Activated CD4-positive, alpha-beta T cell treated with anti-CD3 and anti-CD28 coated beads, Interleukin-2, amount 50 U/mL, for 1 hour (primary cell): ENCODE data around the gene FSTL4.

Source experiments
- DNase-seq: peaks from one replicate; pipeline ENCODE4 v3.0.0-alpha.2; 2020

Gene FSTL4

GRCh38 chr5:133314086-133314485 is 298.3 kb downstream of the FSTL4 start:
- no peak for DNase-seq

GRCh38 chr5:133311176-133311575 is 301.2 kb downstream of the FSTL4 start:
- DNase-seq, result no peak

- DNase-seq, result no peak
Observed at GRCh38 chr5:133309984-133310621, 302.2 kb downstream of the FSTL4 start.

GRCh38 chr5:133309166-133309795 is 303.1 kb downstream of the FSTL4 start:
- DNase-seq, result no peak

- no peak for DNase-seq
Observed at GRCh38 chr5:133307275-133307674, 305.1 kb downstream of the FSTL4 start.

- DNase-seq, result no peak
Observed at GRCh38 chr5:133304707-133305216, 307.6 kb downstream of the FSTL4 start.

DNA sequence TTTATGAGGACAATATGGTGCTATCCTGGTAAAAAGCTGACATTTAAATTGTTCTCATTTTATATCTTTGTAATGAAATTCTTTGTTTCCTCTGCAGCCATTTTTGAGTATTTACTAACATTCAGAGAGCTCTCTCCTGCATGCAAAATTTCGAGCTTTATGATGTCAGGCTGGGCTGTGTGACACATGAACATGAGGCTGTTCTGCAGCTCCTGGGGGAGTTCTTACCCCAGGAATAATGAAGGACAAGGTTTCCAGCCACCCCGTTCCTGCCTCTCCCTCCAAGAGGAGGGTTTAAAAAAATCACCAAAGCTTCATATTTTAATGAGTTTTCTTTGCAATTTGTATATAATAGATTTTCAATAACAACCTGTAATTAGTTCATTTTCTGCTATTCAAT is 308.2 kb downstream of the FSTL4 start:
- no peak for DNase-seq

- no peak for DNase-seq
Observed at GRCh38 chr5:133303298-133303697, 309.0 kb downstream of the FSTL4 start.

GRCh38 chr5:133299728-133300127 is 312.6 kb downstream of the FSTL4 start:
- no peak for DNase-seq

DNA sequence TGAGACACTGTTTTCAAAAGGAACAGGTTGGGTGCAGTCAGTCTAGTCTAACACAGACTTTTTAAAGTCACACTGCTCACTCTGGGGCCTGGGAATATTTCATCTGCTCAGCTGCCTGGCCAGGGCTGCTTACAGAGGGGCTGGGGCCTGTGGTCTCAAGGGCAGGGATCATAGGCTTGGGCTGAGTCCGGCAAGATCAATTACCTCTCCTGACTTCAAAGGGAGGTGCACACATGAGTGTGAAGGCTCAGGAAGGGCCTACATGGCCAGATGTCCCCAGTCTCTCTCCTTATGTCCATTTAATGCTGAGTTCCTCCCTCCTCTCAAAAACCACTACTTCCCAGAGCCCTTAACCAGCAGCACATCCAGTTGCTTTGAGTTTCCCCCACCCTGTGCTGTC is 313.3 kb downstream of the FSTL4 start:
- no peak for DNase-seq

DNA sequence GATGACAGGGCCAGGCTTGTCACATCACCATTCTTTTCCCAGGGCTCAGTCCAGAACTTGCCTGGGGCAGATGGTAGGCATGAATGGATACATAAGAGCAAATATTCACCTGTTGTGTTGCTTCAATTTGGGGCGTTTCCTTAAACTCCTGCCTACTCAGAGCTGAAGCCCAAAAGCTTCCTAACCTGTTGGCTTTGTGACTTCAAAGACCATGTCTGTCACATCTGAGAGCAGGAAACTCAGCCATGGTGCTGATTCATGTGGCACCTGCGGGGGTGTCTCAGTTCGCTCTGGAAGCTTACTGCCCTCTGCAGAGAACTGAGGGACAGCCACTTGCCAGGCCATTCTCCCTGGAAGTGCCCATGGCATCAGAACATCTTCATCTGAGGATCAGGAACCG is 313.9 kb downstream of the FSTL4 start:
- no peak for DNase-seq

- no peak for DNase-seq
Observed at GRCh38 chr5:133297293-133297692, 315.0 kb downstream of the FSTL4 start.

DNA sequence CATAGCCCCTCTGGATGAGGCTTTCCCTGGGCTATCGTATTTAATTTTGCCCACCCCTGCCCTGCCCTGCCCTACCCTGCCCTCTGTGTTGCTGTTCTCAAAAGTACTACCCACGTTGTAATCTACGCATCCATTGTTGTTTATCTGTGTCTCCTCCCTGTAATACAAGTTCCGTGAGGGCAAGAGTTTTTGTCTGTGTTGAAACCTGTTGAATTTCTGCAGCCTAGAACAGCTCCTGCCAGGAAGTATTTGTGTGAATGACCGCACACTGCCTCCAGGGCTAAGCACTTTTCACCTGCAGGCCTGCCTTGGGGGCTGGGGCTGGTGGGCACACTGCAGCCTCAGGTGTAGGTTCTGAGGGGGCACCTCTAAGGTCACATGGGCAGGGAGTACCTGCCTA is 315.7 kb downstream of the FSTL4 start:
- no peak for DNase-seq

GRCh38 chr5:133295520-133295919 is 316.8 kb downstream of the FSTL4 start:
- DNase-seq, result no peak

DNA sequence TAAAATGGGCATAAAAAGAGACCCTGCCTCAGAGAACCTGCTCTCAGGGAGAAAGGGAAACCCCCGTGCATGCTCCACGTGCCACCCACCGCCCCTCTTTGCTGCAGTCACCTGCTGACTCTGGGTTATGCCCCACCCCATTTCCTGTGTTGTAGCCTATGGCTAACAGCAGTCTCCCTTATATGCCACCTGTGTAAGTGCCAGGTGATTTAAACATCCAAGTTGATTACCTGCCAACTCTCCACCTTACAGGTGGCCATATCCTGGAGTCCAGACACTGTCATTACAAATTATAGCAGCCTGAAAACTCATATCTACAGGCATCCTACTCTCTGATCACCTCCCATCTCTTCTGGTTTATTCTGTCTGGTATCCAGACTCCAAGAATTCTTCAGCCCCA is 318.0 kb downstream of the FSTL4 start:
- DNase-seq, result no peak

DNA sequence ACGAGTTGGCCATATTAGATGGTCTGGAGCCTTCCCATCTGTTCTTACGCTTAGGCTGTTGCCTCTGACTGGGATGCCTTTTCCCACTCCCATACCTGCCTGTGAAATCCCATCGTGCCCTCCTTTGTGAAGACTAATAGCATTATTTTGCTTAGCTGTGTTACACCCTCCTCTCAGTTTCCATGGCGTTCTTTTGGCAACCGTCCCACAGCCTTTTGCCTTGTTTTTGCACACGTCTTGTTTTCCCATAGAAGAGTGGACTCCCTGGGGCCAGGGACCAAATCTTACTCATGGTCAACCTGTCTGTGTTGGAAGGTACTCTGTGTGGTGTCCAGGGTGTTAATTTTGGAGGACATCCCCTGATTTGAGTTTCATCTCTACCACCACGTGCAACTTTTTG is 318.4 kb downstream of the FSTL4 start:
- no peak for DNase-seq

DNA sequence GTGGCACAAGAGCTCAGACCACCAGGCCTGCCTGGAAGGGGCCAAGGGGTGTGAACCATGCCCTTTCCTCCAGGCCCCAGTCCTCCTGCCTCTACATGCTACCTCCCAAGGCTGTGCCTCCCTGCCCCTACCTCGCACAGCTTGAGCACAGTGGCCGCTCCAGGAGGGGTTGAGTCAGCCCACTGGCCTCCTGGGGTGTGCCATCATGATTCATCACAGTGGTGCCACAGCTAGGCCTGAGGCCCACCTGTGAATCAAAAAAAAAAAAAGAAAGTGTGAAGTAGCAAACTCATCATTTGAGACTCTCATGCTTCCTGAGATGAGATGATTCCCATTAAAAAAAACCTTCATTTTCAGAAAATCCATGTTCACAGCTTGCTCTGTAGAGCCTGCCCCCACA is 320.0 kb downstream of the FSTL4 start:
- no peak for DNase-seq

- DNase-seq, result no peak
Observed at GRCh38 chr5:133291524-133291923, 320.8 kb downstream of the FSTL4 start.

GRCh38 chr5:133290669-133291240 is 321.6 kb downstream of the FSTL4 start:
- DNase-seq, result no peak

GRCh38 chr5:133289686-133290367 is 322.5 kb downstream of the FSTL4 start:
- DNase-seq, result no peak

DNA sequence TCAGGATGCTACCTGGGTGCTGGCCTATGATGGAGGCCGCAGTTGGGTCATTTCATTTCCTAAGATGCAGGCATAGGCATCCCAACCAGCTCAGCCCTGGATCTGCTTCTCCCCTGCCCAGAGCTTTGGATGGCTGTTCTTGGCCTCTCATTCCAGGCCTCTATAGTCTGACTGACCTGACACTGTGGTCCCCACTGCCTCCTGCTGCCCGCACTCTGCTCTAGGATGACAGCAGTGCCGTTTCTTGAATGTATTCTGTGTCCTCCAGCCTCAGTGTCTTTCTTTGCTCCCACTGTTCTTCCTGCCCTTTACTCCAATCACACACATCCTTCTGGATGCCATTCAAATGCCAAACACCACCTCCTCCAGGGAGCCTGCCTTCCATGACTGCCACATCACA is 324.8 kb downstream of the FSTL4 start:
- DNase-seq, result peak; percentile 43

DNA sequence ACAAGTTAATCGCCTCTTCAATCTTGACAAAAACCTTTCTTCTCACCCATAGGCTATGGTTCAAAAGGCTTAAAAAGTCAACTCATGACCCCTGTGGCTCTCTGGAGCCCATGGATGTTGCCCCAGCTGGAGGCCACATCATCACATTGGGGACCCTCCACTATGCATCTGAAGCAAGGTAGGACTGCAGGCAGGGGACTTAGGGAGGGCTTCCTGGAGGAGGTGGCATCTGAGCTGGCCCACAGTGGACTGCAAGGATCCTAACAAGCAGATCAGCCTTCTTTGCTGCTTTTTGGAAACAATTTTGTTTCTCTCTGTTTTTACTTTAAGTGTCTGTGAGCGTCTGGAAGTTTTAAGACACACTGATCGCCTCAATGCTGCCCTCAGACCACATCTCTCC is 325.9 kb downstream of the FSTL4 start:
- DNase-seq, result no peak

DNA sequence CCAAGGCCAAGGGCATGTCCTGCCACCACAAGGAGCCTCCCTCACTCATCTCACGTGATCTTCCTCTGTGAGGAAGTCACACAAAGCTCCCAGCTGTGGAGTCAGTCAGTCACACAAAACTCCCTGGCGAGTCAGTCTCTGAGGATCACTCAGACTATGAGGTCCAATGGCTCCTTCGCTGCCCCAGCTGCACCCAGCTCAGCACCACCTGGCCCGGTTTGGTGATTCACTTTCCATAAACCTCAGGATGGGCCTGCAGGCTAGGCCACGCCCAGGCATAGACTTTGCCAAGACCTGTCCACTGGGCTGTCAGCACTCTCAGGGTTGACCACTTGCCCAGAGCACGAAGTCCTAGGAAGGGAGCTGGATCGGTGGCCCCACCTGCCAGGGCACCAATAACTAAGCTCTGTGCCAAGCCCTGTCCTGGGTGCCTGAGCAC is 326.7 kb downstream of the FSTL4 start:
- no peak for DNase-seq

DNA sequence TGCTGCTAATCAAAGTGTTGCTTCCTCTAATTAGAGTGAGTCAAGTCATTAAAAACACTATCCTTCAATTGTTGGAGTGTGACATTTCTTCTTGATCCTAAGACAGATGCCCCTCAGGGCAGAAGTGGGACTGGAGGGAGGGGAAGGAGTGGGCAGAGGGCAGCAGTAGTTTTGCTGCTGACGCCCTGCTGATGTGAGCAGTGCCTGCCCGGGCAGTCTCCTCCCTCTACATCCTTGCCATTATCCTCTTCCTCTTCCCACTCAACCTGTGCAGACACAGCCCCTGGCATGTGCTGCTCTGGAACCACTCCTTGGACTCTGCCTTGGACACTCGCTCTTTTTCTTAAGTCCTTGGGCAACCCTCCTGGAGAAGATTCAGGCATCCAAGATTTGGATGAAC is 328.0 kb downstream of the FSTL4 start:
- no peak for DNase-seq
